ES-I3 (cell line): ENCODE results near the gene RTN4RL1.
A peak's percentile ranks its signal among the peaks of the same experiment; 100 is the strongest.

Experiments used
- H3K36me3 ChIP-seq: 2 replicates; pipeline ENCODE4 v1.6.1; 2013; ENCODE audit warnings: mild to moderate bottlenecking, low read length, control low read depth, moderate library complexity; ENCODE audit not compliant: insufficient read depth
- H3K4me1 ChIP-seq: 2 replicates; pipeline ENCODE4 v1.6.1; 2013; ENCODE audit warnings: mild to moderate bottlenecking, control low read depth, low read length; ENCODE audit not compliant: insufficient read depth
- H3K9ac ChIP-seq: 2 replicates; pipeline ENCODE4 v1.6.1; 2013; ENCODE audit warnings: low read depth, mild to moderate bottlenecking, low read length, moderate library complexity
- H3K9me3 ChIP-seq: 2 replicates; pipeline ENCODE4 v1.6.1; 2013; ENCODE audit warnings: mild to moderate bottlenecking, low read length, moderate library complexity; ENCODE audit not compliant: control insufficient read depth, insufficient read depth

The RTN4RL1 gene

DNA sequence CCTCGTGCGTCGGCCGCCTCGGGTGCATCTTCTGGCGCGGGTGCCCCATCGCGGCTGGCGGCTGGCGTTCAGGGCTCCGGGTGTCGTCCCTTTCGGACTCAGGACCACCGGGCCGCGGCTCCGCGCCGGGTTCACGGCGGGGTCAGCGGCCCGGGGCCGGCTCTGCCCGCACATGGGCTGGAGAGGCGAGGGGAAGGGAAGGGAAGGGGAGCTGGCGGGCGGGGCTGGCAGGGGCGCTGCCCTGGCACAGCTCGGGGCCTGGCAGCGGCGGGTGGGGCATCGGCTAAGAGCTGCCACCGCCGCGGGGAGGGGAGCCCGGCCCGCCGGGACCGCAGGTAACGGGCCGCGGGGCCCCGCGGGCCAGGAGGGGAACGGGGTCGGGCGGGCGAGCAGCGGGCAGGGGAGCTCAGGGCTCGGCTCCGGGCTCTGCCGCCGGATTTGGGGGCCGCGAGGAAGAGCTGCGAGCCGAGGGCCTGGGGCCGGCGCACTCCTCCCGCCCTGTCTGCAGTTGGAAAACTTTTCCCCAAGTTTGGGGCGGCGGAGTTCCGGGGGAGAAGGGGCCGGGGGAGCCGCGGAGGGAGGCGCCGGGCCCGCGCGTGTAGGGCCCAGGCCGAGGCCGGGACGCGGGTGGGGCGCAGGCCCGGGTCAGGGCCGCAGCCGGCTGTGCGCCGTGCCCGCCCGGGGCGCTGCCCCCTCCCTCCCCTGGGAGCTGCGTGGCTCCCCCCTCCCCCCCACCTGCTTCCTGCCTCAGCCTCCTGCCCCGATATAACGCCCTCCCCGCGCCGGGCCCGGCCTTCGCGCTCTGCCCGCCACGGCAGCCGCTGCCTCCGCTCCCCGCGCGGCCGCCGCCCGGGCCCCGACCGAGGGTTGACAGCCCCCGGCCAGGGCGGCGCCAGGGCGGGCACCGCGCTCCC is 30.4 kb upstream of the RTN4RL1 start:
- H3K9me3 ChIP-seq: no peaks in the 10 kb centered on the region
- no peaks in the 10 kb centered on the region for H3K36me3 ChIP-seq
- H3K4me1 ChIP-seq: no peaks in the 10 kb centered on the region
- H3K9ac ChIP-seq: peak overlapping the region; percentile 54

- Histone ChIP-seq H3K36me3 (no peaks in the 10 kb centered on the region), H3K9me3 (no peaks in the 10 kb centered on the region), H3K4me1 (no peaks in the 10 kb centered on the region), H3K9ac (peak within 1 kb of the TSS; percentile 66; the same call in 1 of the 2 replicates)
Measured at GRCh38 chr17:2054512-2055291, 29.6 kb upstream of the RTN4RL1 start, which contains the start of gene HIC1. Gene HIC1, plus strand, starts transcription at chr17:2055103. Its CDS starts 1,588 bp downstream, at chr17:2056691.

DNA sequence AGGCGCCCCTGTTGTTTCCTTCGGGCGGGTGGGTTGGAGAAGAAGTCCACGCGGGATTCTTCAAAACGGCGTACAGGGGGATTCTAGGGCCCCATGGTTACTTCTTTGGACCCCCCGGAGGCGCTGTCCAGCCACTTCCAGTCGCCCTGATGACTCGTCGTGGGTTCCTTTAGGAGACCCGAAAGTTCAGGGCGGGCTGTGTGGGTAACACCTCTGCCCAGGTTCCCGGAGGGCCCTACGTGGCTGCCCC is 29.1 kb upstream of the RTN4RL1 start:
- no peaks in the 10 kb centered on the region for H3K36me3 ChIP-seq
- no peaks in the 10 kb centered on the region for H3K9me3 ChIP-seq
- H3K4me1 ChIP-seq: no peaks in the 10 kb centered on the region
- peak overlapping the region; percentile 66; the same call in 1 of the 2 replicates for H3K9ac ChIP-seq

DNA sequence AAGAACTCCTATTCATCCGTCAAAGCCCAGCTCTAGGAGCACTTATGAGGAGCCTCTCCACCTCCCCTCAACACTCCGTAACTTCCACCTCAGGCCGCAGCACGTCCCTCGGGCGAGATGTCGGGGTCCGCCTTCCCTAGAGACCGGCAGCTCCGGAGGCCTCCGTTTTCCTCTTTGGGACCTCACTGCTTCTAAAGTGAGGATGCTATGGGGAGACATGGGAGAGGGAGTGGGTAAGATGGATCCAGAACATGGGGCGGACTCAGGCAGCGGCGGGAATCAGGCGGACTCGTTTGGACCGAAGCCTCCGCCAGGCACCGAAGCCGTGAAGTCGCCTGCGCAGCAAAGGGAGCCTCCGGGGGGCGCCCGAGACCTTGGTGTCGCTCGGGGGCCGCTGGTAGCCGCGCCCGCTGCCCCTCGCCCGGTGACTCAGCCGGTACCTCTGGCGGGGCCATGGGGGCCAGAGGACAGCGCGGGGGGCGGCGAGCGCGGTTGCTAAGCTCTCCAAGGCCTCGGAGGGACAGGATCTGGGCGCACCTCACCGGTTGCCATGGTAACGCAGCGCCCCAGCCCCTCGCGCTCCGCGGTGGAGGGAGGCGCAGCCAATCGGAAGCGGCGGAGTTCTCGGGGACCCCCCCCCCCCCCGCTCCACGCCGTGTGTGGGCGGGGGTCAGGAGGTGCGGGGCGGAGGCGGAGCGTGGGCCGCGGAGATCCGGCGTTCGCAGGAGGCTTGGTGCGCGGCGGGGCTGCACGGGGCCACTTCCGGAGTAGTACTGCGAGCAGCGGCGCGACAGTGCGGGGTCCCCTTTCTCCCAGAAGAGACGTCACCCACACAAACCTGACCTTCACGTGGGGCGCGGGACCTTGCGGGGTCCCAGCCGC is 28.5 kb upstream of the RTN4RL1 start:
- Histone ChIP-seq H3K9ac (peak overlapping the region; percentile 66; the same call in 1 of the 2 replicates), H3K4me1 (no peaks in the 10 kb centered on the region), H3K9me3 (no peaks in the 10 kb centered on the region), H3K36me3 (no peaks in the 10 kb centered on the region)

DNA sequence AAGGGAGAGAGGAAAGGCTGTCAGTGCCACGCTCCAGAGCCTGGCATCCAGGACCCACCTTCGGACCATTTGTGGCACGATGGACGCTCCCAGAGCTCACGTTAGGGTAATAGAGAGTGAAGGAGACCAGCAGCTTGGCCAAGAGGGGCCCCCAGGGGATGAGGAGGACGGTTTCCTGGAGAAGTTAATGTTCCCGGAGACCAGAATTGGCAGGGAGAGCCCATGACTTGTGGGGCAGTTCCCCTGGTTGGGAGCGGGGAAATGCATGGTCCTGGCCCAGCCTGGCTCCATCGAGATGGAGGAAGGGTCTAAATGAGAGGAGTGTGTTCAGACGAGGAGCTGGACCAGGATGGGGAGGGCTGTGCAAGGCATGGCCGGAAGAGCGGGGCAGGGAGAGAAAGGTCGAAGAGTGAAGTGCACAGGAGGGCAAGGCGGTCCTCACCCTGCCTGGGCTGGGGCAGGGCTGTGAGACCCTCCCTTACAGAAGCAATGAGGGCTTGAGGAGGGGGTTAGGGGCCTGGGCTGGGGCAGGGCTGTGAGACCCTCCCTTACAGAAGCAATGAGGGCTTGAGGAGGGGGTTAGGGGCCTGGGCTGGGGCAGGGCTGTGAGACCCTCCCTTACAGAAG is 26.9 kb upstream of the RTN4RL1 start:
- Histone ChIP-seq H3K9ac (no peak overlapping the region; the same call in 1 of the 2 replicates), H3K9me3 (no peaks in the 10 kb centered on the region), H3K36me3 (no peaks in the 10 kb centered on the region), H3K4me1 (no peaks in the 10 kb centered on the region)

- no peak overlapping the region; the same call in 1 of the 2 replicates for H3K9ac ChIP-seq
- no peaks in the 10 kb centered on the region for H3K36me3 ChIP-seq
- no peaks in the 10 kb centered on the region for H3K4me1 ChIP-seq
- H3K9me3 ChIP-seq: no peaks in the 10 kb centered on the region
Measured at GRCh38 chr17:2051061-2051932, 26.2 kb upstream of the RTN4RL1 start.

DNA sequence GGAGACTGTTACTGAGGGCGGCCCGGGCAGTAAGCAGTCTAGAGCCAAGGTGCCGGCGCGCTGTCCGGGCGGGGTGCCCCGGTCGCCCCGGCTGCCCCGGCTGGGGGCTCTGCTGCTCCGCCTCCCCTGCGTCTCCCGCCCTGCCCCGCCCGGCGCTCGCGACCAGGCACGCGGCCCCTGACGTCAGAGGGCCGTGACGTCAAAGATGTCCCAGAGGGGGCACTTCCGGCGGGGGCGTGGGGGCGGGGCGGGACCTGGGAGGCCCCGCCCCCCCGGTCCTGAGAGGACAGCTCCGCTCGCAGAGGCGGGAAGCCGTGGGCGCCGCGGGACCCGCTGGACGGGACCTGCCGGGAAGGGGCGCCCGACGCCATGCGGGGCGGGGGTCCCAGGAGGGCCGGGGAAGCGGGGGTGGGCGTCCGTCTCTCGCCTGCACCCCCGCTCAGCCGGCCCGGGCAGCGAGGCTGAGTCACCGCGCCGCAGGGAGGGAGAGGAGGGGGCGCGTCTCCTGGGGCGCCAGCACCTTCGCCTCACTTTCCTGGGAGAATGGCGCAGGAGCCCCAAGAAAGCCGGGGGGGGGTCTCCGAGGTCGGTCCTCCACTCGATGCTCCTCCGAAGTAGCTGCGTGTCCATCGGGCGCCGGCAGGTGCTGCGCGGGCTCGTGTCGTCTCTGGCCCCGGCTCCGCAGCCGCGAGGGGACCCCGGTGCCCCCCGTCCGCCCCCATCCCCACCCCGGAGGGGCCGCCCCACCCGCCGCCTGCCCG is 25.3 kb upstream of the RTN4RL1 start:
- Histone ChIP-seq H3K9ac (peak overlapping the region; percentile 36; the same call in 1 of the 2 replicates), H3K36me3 (no peaks in the 10 kb centered on the region), H3K4me1 (no peaks in the 10 kb centered on the region), H3K9me3 (no peaks in the 10 kb centered on the region)

GRCh38 chr17:2049333-2050299 is 24.5 kb upstream of the RTN4RL1 start:
- Histone ChIP-seq H3K9me3 (no peaks in the 10 kb centered on the region), H3K9ac (peak overlapping the region; percentile 50; the same call in 1 of the 2 replicates), H3K36me3 (no peaks in the 10 kb centered on the region), H3K4me1 (no peaks in the 10 kb centered on the region)

DNA sequence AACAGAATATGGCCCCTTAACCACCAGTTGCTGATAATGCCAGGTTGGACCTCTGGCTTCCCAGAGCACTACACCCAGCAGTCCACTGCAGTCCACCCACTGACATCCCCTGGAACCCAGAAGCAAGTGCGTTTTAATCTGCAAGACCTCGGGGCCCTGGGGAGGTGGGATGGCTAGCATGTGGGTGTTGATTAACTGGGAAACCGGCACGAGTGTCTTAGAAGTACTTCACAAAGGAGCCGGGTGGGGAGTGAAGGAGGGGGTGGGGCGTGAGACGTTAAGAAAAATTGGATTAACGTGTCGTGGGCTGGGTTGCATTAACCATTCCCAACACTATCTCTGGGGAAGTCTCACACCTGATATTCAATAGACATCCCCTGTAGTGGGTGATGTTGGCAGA is 23.7 kb upstream of the RTN4RL1 start:
- Histone ChIP-seq H3K4me1 (no peaks in the 10 kb centered on the region), H3K36me3 (no peaks in the 10 kb centered on the region), H3K9me3 (no peaks in the 10 kb centered on the region), H3K9ac (no peak overlapping the region)

- no peak overlapping the region for H3K9ac ChIP-seq
- peaks cover 6% of the 10 kb centered on the region; the same call in 1 of the 2 replicates for H3K36me3 ChIP-seq
- 0 out of 2 replicates have a peak, but pooled peaks cover 3% of the 10 kb centered on the region for H3K4me1 ChIP-seq
- H3K9me3 ChIP-seq: no peaks in the 10 kb centered on the region
Measured at GRCh38 chr17:2047590-2047989, 22.5 kb upstream of the RTN4RL1 start.

DNA sequence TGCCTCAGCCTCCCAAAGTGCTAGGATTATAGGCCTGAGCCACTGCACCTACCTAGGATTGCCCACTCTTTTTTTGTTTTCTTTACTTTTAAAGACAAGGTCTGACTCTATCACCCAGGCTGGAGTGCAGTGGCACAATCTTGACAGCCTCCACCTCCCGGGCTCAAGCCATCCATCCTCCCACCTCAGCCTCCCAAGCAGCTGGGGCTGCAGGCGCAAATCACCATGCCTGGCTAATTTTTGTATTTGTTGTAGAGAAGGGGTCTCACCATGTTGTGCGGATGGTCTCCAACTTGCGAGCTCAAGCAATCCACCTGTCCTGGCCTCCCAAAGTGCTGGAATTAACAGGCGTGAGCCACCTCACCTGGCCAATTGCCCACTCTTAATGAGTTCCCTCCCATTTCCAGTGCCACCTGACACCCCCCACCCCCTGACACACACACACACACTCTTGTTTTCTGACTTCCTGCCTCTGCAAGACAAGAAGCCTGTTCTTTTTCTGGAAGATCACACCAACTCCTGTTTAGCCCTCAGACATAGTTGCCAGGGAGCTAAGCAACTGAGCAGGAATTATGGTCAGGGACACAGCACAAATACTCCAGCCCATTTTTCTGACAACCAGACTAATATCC is 19.2 kb upstream of the RTN4RL1 start:
- H3K9ac ChIP-seq: no peak overlapping the region
- H3K36me3 ChIP-seq: peaks cover 6% of the 10 kb centered on the region; the same call in 1 of the 2 replicates
- no peaks in the 10 kb centered on the region for H3K9me3 ChIP-seq
- peaks cover 3% of the 10 kb centered on the region; the same call in 1 of the 2 replicates for H3K4me1 ChIP-seq
